HepG2 (cell line): ENCODE measurements around the gene NPPC. TPM values are rescaled to one million over a fixed set of nuclear protein-coding genes. Genes with fewer than 3 reads are reported as not detected.

Source experiments
- ATF3 ChIP-seq: sonication (generic); formaldehyde crosslinking; IDR thresholded peaks from 2 replicates; pipeline ENCODE4 v1.4.0; 2020; ENCODE audit warnings: missing genetic modification reagents
- EP300 ChIP-seq, 3 experiments: sonication (generic) in 1 of 3; formaldehyde crosslinking in 1 of 3; IDR thresholded peaks; 2 replicates each; pipeline versions ENCODE4 v1.5.1 to v1.6.1; 2011 to 2020; ENCODE audit warnings: low read depth in 2 of 3, low read length in 2 of 3, borderline replicate concordance in 1 of 3, improper control_type of control experiment in 1 of 3, mild to moderate bottlenecking in 1 of 3, missing genetic modification reagents in 1 of 3, moderate library complexity in 1 of 3
- EZH2 ChIP-seq: conservative IDR thresholded peaks from 2 replicates; pipeline ENCODE4 v1.6.1; 2012; ENCODE audit warnings: mild to moderate bottlenecking, low read depth, low read length, moderate library complexity
- HMG20B ChIP-seq: conservative IDR thresholded peaks from 2 replicates; pipeline ENCODE4 v1.6.1; 2016; ENCODE audit warnings: missing genetic modification reagents, missing compliant biosample characterization
- HOXA7 ChIP-seq: sonication (generic); formaldehyde crosslinking; IDR thresholded peaks from 2 replicates; pipeline ENCODE4 v1.8.1; 2022; ENCODE audit warnings: mild to moderate bottlenecking, missing genetic modification reagents, moderate library complexity
- KLF12 ChIP-seq: sonication (generic); formaldehyde crosslinking; IDR thresholded peaks from 2 replicates; pipeline ENCODE4 v1.4.0; 2020; ENCODE audit warnings: missing genetic modification reagents, borderline replicate concordance
- MIER3 ChIP-seq: IDR thresholded peaks from 2 replicates; pipeline ENCODE4 v1.6.1; 2016; ENCODE audit warnings: missing compliant biosample characterization, borderline replicate concordance
- NBN ChIP-seq: fragments of 450-650 bp; conservative IDR thresholded peaks from 2 replicates; pipeline ENCODE4 v1.6.1; 2017
- PBX2 ChIP-seq: IDR thresholded peaks from 2 replicates; pipeline ENCODE4 v1.6.1; 2016; ENCODE audit warnings: control low read depth
- SMARCE1 ChIP-seq: fragments of 450-650 bp; IDR thresholded peaks from 2 replicates; pipeline ENCODE4 v1.6.1; 2017; ENCODE audit warnings: borderline replicate concordance
- SRF ChIP-seq: IDR thresholded peaks from 2 replicates; pipeline ENCODE4 v1.6.1; 2011; ENCODE audit warnings: mild to moderate bottlenecking, low read depth, low read length, moderate library complexity
- STAT5B ChIP-seq: sonication (generic); formaldehyde crosslinking; IDR thresholded peaks from 2 replicates; pipeline ENCODE4 v1.4.0; 2020; ENCODE audit warnings: missing genetic modification reagents
- TAF1 ChIP-seq: sonication (generic); formaldehyde crosslinking; IDR thresholded peaks from 2 replicates; pipeline ENCODE4 v1.4.0; 2020; ENCODE audit warnings: missing genetic modification reagents
- THAP11 ChIP-seq: IDR thresholded peaks from 2 replicates; pipeline ENCODE4 v1.6.1; 2016; ENCODE audit warnings: missing biosample characterization, missing genetic modification reagents
- ZBED4 ChIP-seq: sonication (generic); formaldehyde crosslinking; IDR thresholded peaks from 2 replicates; pipeline ENCODE4 v1.4.0; 2020; ENCODE audit warnings: missing genetic modification reagents, borderline replicate concordance
- ZFP41 ChIP-seq: sonication (generic); formaldehyde crosslinking; IDR thresholded peaks from 2 replicates; pipeline ENCODE4 v1.4.0; 2020; ENCODE audit warnings: mild to moderate bottlenecking, missing genetic modification reagents, borderline replicate concordance
- ZNF12 ChIP-seq: sonication (generic); formaldehyde crosslinking; IDR thresholded peaks from 2 replicates; pipeline ENCODE4 v1.5.0; 2020; ENCODE audit warnings: missing genetic modification reagents
- ZNF383 ChIP-seq: sonication (generic); formaldehyde crosslinking; IDR thresholded peaks from 2 replicates; pipeline ENCODE4 v1.4.0; 2020; ENCODE audit warnings: missing genetic modification reagents, mild to moderate bottlenecking, borderline replicate concordance
- ZNF788 ChIP-seq: sonication (generic); formaldehyde crosslinking; IDR thresholded peaks from 2 replicates; pipeline ENCODE4 v1.5.0; 2020; ENCODE audit warnings: mild to moderate bottlenecking, missing genetic modification reagents, borderline replicate concordance
- ZSCAN25 ChIP-seq: sonication (generic); formaldehyde crosslinking; IDR thresholded peaks from 2 replicates; pipeline ENCODE4 v1.8.0; 2022; ENCODE audit warnings: mild to moderate bottlenecking, missing genetic modification reagents
- polyA plus RNA-seq, 8 experiments: library from polyadenylated mRNA; depleted of rRNA in 3 of 8; stranded (reverse) in 7 of 8; unstranded in 1 of 8; fragments of >200 nt; fragmentation: Illumina TruSeq in 4 of 8; extraction: Trizol in 4 of 8; gene quantifications; 2 replicates each; pipeline versions ENCODE4 v1.2.1 to v1.2.3, GENCODE V29; 2011 to 2016; ENCODE audit warnings: low read depth in 4 of 8, missing spikeins in 1 of 8, mixed read lengths in 1 of 8; ENCODE audit not compliant: insufficient read depth in 1 of 8
- total RNA-seq, 5 experiments: library from RNA; depleted of rRNA; stranded (reverse); fragments of >200 nt; fragmentation: Illumina TruSeq; extraction: Trizol; gene quantifications; 2 replicates each; pipeline ENCODE4 v1.2.3, GENCODE V29; 2016; ENCODE audit warnings: low read depth in 1 of 5
- TF ChIP-seq, protein P1 (sequence below): sonication (generic); formaldehyde crosslinking; IDR thresholded peaks from 2 replicates; pipeline ENCODE4 v1.4.0; 2020; ENCODE audit warnings: missing genetic modification reagents
- TF ChIP-seq, protein P2 (sequence below): sonication (generic); formaldehyde crosslinking; IDR thresholded peaks from 2 replicates; pipeline ENCODE4 v1.5.0; 2020; ENCODE audit warnings: missing genetic modification reagents, mild to moderate bottlenecking, borderline replicate concordance

Gene NPPC
- total and polyA plus RNA-seq, 2 of the 13 experiments (the other 11 are each of a cell fraction or from before 2014, with no cell fraction given): 0.11 TPM; not detected in 1

- TF ChIP-seq ZNF788 (CRISPR knock-in tag) (no peak), HOXA7 (CRISPR knock-in tag) (no peak), EZH2 (no peak), THAP11 (CRISPR knock-in tag) (peak; percentile 75), HMG20B (no peak), EP300 (IDR thresholded peaks at IDR 0.05; ENCODE audit: low read depth in 2 of 2, low read length in 2 of 2) (peak in 1 of 2 experiments; percentile 63; a peak in 2 of 4 replicates), EP300 (CRISPR knock-in tag; IDR thresholded peaks at IDR 0.05; ENCODE audit: borderline replicate concordance) (no peak), SMARCE1 (no peak), ATF3 (CRISPR knock-in tag) (no peak), ZSCAN25 (CRISPR knock-in tag) (no peak), SRF (no peak), NBN (no peak), ZNF12 (CRISPR knock-in tag) (peak; percentile 28; the same call in 1 of the 2 replicates), STAT5B (CRISPR knock-in tag) (no peak), PBX2 (CRISPR knock-in tag) (no peak), ZNF383 (CRISPR knock-in tag) (no peak), TAF1 (CRISPR knock-in tag) (no peak), KLF12 (CRISPR knock-in tag) (no peak), ZFP41 (CRISPR knock-in tag) (no peak), ZBED4 (CRISPR knock-in tag) (no peak), MIER3 (CRISPR knock-in tag) (no peak; the same call in 1 of the 2 replicates)
- TF ChIP-seq, protein P1, sequence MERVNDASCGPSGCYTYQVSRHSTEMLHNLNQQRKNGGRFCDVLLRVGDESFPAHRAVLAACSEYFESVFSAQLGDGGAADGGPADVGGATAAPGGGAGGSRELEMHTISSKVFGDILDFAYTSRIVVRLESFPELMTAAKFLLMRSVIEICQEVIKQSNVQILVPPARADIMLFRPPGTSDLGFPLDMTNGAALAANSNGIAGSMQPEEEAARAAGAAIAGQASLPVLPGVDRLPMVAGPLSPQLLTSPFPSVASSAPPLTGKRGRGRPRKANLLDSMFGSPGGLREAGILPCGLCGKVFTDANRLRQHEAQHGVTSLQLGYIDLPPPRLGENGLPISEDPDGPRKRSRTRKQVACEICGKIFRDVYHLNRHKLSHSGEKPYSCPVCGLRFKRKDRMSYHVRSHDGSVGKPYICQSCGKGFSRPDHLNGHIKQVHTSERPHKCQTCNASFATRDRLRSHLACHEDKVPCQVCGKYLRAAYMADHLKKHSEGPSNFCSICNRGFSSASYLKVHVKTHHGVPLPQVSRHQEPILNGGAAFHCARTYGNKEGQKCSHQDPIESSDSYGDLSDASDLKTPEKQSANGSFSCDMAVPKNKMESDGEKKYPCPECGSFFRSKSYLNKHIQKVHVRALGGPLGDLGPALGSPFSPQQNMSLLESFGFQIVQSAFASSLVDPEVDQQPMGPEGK (CRISPR knock-in tag): peak; percentile 44; the same call in 1 of the 2 replicates
- TF ChIP-seq, protein P2, sequence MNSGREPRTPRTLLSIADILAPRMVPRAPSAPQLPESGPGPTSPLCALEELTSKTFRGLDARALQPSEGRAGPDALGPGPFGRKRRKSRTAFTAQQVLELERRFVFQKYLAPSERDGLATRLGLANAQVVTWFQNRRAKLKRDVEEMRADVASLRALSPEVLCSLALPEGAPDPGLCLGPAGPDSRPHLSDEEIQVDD (CRISPR knock-in tag): no peak
These were observed 31.9 kb upstream of the NPPC start (continued) for GRCh38 chr2:231957913-231958763.
